HepG2 (cell line): Measurements from ENCODE around the gene AHRR. TPM values are rescaled to one million over a fixed set of nuclear protein-coding genes. Genes with fewer than 3 reads are reported as not detected.

Source experiments
- HOXA3 ChIP-seq: sonication (generic); formaldehyde crosslinking; IDR thresholded peaks from 2 replicates; pipeline ENCODE4 v1.5.0; 2020; ENCODE audit warnings: missing genetic modification reagents
- MBD4 ChIP-seq: IDR thresholded peaks from 2 replicates; pipeline ENCODE4 v1.6.1; 2012; ENCODE audit warnings: low read length, inconsistent platforms, borderline replicate concordance
- MTA3 ChIP-seq: sonication (generic); formaldehyde crosslinking; IDR thresholded peaks from 2 replicates; pipeline ENCODE4 v1.4.0; 2020; ENCODE audit warnings: missing genetic modification reagents
- SAFB2 ChIP-seq: sonication (generic); formaldehyde crosslinking; IDR thresholded peaks from 2 replicates; pipeline ENCODE4 v1.5.1; 2020; ENCODE audit warnings: missing genetic modification reagents, low read depth, mild to moderate bottlenecking, borderline replicate concordance
- SSRP1 ChIP-seq: IDR thresholded peaks from 2 replicates; pipeline ENCODE4 v1.6.1; 2016; ENCODE audit warnings: control low read depth
- YEATS2 ChIP-seq: sonication (generic); formaldehyde crosslinking; IDR thresholded peaks from 2 replicates; pipeline ENCODE4 v1.4.0; 2020; ENCODE audit warnings: missing genetic modification reagents, borderline replicate concordance
- ZMYM3 ChIP-seq: sonication (generic); formaldehyde crosslinking; IDR thresholded peaks from 2 replicates; pipeline ENCODE4 v1.5.1; 2020; ENCODE audit warnings: mild to moderate bottlenecking, missing genetic modification reagents
- ZNF12 ChIP-seq: sonication (generic); formaldehyde crosslinking; IDR thresholded peaks from 2 replicates; pipeline ENCODE4 v1.5.0; 2020; ENCODE audit warnings: missing genetic modification reagents
- ZNF205 ChIP-seq: IDR thresholded peaks from 2 replicates; pipeline ENCODE4 v1.6.1; 2018; ENCODE audit warnings: missing biosample characterization, missing genetic modification reagents
- ZNF441 ChIP-seq: sonication (generic); formaldehyde crosslinking; IDR thresholded peaks from 2 replicates; pipeline ENCODE4 v1.7.0; 2021; ENCODE audit warnings: missing genetic modification reagents, borderline replicate concordance
- ZNF496 ChIP-seq: sonication (generic); formaldehyde crosslinking; IDR thresholded peaks from 2 replicates; pipeline ENCODE4 v1.8.1; 2023; ENCODE audit warnings: mild to moderate bottlenecking, moderate library complexity, missing genetic modification reagents; ENCODE audit not compliant: insufficient replicate concordance
- ZNF550 ChIP-seq: sonication (generic); formaldehyde crosslinking; IDR thresholded peaks from 2 replicates; pipeline ENCODE4 v1.4.0; 2020; ENCODE audit warnings: mild to moderate bottlenecking, missing genetic modification reagents, borderline replicate concordance
- ZNF552 ChIP-seq: sonication (generic); formaldehyde crosslinking; IDR thresholded peaks from 2 replicates; pipeline ENCODE4 v1.9.0; 2022; ENCODE audit warnings: missing genetic modification reagents, mild to moderate bottlenecking, borderline replicate concordance
- ZNF7 ChIP-seq: IDR thresholded peaks from 2 replicates; pipeline ENCODE4 v1.6.1; 2016; ENCODE audit warnings: missing biosample characterization, missing genetic modification reagents
- ZNF772 ChIP-seq: sonication (generic); formaldehyde crosslinking; IDR thresholded peaks from 2 replicates; pipeline ENCODE4 v1.5.0; 2020; ENCODE audit warnings: mild to moderate bottlenecking, missing genetic modification reagents
- polyA plus RNA-seq, 8 experiments: library from polyadenylated mRNA; depleted of rRNA in 3 of 8; stranded (reverse) in 7 of 8; unstranded in 1 of 8; fragments of >200 nt; fragmentation: Illumina TruSeq in 4 of 8; extraction: Trizol in 4 of 8; gene quantifications; 2 replicates each; pipeline versions ENCODE4 v1.2.1 to v1.2.3, GENCODE V29; 2011 to 2016; ENCODE audit warnings: low read depth in 4 of 8, missing spikeins in 1 of 8, mixed read lengths in 1 of 8; ENCODE audit not compliant: insufficient read depth in 1 of 8
- total RNA-seq, 5 experiments: library from RNA; depleted of rRNA; stranded (reverse); fragments of >200 nt; fragmentation: Illumina TruSeq; extraction: Trizol; gene quantifications; 2 replicates each; pipeline ENCODE4 v1.2.3, GENCODE V29; 2016; ENCODE audit warnings: low read depth in 1 of 5
- TF ChIP-seq, protein P1 (sequence below): sonication (generic); formaldehyde crosslinking; IDR thresholded peaks from 2 replicates; pipeline ENCODE4 v1.8.0; 2022; ENCODE audit warnings: mild to moderate bottlenecking, missing genetic modification reagents, borderline replicate concordance
- TF ChIP-seq, protein P2 (sequence below): sonication (generic); formaldehyde crosslinking; conservative IDR thresholded peaks from 2 replicates; pipeline ENCODE4 v1.8.0; 2022; ENCODE audit warnings: mild to moderate bottlenecking, moderate library complexity, missing genetic modification reagents
- TF ChIP-seq, protein P3 (sequence below): sonication (generic); formaldehyde crosslinking; IDR thresholded peaks from 2 replicates; pipeline ENCODE4 v1.5.0; 2020; ENCODE audit warnings: missing genetic modification reagents
- TF ChIP-seq, protein P4 (sequence below): sonication (generic); formaldehyde crosslinking; IDR thresholded peaks from 2 replicates; pipeline ENCODE4 v1.4.0; 2020; ENCODE audit warnings: low read depth, missing genetic modification reagents

The AHRR gene
- total and polyA plus RNA-seq, 2 of the 13 experiments (the other 11 are each of a cell fraction or from before 2014, with no cell fraction given), result 0.28 to 0.35 TPM

DNA sequence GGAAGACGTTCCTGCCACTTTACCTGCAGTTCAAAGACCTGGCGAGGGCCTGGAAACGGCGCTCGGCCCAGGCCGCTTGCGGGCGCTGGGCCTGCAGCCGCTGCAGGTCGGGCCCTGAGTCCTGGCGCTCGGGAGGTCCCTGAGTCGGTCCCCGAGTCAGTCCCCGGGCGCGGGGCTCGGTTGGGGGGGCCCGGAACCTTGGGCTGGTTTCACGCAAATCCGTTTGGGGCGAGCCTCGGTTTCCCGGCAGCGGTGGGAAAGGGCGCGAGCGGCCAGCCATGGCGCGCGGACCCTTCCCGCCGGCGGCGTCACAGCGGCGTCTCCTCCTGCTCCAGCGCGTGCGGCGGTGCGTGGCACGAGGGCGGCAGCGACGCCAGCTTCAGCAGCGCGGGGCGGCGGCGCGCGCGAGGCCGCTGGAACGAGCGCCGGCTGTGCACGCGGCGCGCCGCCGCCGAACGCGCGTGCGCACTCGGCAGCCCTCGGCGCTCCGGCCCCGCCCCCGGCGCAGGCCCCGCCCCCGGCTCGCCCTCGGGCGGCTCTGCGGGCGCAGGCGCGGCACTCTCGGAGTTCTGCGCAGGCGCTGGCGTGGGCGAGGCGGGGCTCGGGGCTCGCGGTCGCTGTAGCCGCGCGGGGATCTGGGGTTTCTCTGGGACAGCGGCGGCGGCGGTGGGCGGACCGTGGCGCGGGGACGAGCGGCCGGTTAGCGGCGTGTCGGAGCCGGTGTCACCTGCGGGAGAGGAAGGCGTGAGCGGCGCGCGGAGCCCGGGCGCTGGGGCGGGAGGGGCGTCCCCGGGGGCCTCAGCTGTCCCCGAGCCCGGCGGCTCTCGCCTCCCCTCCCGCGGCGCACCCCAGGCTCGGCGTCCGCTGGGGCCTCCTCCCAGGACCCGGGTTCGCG is 151.4 kb downstream of the AHRR start (continued):
- TF ChIP-seq, protein P1, sequence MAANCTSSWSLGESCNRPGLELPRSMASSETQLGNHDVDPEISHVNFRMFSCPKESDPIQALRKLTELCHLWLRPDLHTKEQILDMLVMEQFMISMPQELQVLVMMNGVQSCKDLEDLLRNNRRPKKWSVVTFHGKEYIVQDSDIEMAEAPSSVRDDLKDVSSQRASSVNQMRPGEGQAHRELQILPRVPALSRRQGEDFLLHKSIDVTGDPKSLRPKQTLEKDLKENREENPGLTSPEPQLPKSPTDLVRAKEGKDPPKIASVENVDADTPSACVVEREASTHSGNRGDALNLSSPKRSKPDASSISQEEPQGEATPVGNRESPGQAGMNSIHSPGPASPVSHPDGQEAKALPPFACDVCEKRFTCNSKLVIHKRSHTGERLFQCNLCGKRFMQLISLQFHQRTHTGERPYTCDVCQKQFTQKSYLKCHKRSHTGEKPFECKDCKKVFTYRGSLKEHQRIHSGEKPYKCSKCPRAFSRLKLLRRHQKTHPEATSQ, result no peak
- TF ChIP-seq ZNF205 (CRISPR knock-in tag), result peak; percentile 67; the same call in 1 of the 2 replicates
- TF ChIP-seq, protein P2, sequence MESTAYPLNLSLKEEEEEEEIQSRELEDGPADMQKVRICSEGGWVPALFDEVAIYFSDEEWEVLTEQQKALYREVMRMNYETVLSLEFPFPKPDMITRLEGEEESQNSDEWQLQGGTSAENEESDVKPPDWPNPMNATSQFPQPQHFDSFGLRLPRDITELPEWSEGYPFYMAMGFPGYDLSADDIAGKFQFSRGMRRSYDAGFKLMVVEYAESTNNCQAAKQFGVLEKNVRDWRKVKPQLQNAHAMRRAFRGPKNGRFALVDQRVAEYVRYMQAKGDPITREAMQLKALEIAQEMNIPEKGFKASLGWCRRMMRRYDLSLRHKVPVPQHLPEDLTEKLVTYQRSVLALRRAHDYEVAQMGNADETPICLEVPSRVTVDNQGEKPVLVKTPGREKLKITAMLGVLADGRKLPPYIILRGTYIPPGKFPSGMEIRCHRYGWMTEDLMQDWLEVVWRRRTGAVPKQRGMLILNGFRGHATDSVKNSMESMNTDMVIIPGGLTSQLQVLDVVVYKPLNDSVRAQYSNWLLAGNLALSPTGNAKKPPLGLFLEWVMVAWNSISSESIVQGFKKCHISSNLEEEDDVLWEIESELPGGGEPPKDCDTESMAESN (CRISPR knock-in tag), result peak; percentile 92; the same call in 1 of the 2 replicates
- TF ChIP-seq MTA3, result no peak
- TF ChIP-seq ZMYM3 (CRISPR knock-in tag), result no peak
- peak; percentile 84; the same call in 1 of the 2 replicates for TF ChIP-seq ZNF772 (CRISPR knock-in tag)
- TF ChIP-seq YEATS2, result no peak; the same call in 1 of the 2 replicates
- 0 out of 2 replicates have a peak, but pooled peaks have one; percentile 21 for TF ChIP-seq ZNF7 (CRISPR knock-in tag)
- no peak for TF ChIP-seq MBD4
- peak; percentile 78; the same call in 1 of the 2 replicates for TF ChIP-seq SAFB2
- TF ChIP-seq, protein P3, sequence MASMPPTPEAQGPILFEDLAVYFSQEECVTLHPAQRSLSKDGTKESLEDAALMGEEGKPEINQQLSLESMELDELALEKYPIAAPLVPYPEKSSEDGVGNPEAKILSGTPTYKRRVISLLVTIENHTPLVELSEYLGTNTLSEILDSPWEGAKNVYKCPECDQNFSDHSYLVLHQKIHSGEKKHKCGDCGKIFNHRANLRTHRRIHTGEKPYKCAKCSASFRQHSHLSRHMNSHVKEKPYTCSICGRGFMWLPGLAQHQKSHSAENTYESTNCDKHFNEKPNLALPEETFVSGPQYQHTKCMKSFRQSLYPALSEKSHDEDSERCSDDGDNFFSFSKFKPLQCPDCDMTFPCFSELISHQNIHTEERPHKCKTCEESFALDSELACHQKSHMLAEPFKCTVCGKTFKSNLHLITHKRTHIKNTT, result no peak
- TF ChIP-seq ZNF12 (CRISPR knock-in tag), result no peak
- TF ChIP-seq, protein P4, sequence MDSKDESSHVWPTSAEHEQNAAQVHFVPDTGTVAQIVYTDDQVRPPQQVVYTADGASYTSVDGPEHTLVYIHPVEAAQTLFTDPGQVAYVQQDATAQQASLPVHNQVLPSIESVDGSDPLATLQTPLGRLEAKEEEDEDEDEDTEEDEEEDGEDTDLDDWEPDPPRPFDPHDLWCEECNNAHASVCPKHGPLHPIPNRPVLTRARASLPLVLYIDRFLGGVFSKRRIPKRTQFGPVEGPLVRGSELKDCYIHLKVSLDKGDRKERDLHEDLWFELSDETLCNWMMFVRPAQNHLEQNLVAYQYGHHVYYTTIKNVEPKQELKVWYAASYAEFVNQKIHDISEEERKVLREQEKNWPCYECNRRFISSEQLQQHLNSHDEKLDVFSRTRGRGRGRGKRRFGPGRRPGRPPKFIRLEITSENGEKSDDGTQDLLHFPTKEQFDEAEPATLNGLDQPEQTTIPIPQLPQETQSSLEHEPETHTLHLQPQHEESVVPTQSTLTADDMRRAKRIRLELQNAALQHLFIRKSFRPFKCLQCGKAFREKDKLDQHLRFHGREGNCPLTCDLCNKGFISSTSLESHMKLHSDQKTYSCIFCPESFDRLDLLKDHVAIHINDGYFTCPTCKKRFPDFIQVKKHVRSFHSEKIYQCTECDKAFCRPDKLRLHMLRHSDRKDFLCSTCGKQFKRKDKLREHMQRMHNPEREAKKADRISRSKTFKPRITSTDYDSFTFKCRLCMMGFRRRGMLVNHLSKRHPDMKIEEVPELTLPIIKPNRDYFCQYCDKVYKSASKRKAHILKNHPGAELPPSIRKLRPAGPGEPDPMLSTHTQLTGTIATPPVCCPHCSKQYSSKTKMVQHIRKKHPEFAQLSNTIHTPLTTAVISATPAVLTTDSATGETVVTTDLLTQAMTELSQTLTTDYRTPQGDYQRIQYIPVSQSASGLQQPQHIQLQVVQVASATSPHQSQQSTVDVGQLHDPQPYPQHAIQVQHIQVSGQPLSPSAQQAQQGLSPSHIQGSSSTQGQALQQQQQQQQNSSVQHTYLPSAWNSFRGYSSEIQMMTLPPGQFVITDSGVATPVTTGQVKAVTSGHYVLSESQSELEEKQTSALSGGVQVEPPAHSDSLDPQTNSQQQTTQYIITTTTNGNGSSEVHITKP (CRISPR knock-in tag), result no peak
- TF ChIP-seq ZNF441 (CRISPR knock-in tag), result peak; percentile 93
- TF ChIP-seq ZNF552 (CRISPR knock-in tag), result peak; percentile 93
- peak; percentile 91 for TF ChIP-seq HOXA3 (CRISPR knock-in tag)
- TF ChIP-seq ZNF550, result no peak
- no peak for TF ChIP-seq SSRP1 (CRISPR knock-in tag)
- TF ChIP-seq ZNF496 (CRISPR knock-in tag), result peak; percentile 51
